HUDEP-2 (cell line): Measurements from ENCODE around the gene SLC7A11.

Experiments
- DNase-seq, 76 experiments: peaks; one replicate each; lab custom pipeline; 2025; ENCODE audit not compliant: unreplicated experiment in 76 of 76; lab: John Stamatoyannopoulos, UW

SLC7A11 gene

GRCh38 chr4:138242076-138242833, at the start of gene SLC7A11:
TSS of gene SLC7A11 (minus strand) at chr4:138242349. CDS start at chr4:138242069, 280 bp downstream.
- DNase-seq = peak in 73 of 76 experiments; percentile 25 to 96 (median 73)

DNA sequence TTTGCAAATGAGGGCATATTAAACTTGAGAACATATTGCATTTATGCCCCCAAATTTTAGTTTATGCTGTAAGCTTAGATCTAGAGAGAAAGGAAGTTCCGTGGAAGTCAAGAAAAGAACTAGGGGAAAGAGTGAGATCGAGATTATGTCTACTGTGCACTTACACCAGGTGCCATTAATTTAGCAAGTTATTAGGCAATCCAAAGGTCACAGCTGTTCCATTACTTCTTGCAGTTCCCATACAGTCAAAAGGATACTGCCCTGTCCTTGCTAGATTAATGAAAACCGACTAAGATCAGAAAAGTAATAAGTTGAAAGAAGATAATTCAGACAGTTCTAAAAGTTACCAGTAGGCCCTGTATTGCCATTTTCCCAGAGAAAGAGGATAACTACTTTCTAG, 49.3 kb upstream of the SLC7A11 start:
- no peak for DNase-seq

- no peak for DNase-seq
Observed at GRCh38 chr4:138290805-138291204, 48.7 kb upstream of the SLC7A11 start.

DNA sequence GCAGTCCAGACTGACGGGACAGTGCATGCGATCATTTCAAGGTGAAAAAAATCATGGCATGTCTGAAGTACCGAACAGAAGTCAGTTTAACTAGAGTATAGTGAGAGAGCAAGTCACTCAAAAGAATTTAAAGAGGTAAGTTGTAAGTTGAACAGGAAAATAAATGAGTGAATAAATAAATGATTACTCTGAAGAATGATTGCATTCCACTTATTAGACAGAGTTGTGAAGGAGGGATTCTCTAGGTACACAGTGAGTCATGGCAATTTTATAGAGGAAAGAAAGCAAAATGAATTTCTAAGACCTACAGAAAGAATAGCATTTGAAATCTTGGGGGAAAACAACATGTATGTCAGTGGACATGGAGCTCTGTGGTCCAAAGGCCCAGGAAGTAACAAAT, 37.1 kb upstream of the SLC7A11 start:
- DNase-seq = no peak

DNA sequence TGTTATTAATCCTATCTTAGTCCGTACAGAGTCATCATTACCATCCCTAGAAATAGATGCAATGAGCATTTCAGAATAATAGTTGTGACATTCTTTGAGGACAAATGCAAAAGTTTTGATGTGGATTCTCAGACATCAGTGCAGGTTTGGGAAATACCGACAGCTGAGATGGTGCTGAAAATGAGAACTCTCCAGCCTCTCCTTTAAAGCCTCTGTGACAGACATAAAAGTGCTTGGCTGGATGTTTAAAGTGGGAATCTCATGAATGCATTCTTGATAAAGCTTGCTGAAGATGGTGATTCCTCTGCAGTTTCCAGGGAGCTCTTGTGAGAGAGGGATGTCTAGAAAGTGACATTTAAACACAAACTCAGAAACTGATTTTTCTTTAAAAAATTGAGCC, 35.0 kb upstream of the SLC7A11 start:
- no peak for DNase-seq

DNA sequence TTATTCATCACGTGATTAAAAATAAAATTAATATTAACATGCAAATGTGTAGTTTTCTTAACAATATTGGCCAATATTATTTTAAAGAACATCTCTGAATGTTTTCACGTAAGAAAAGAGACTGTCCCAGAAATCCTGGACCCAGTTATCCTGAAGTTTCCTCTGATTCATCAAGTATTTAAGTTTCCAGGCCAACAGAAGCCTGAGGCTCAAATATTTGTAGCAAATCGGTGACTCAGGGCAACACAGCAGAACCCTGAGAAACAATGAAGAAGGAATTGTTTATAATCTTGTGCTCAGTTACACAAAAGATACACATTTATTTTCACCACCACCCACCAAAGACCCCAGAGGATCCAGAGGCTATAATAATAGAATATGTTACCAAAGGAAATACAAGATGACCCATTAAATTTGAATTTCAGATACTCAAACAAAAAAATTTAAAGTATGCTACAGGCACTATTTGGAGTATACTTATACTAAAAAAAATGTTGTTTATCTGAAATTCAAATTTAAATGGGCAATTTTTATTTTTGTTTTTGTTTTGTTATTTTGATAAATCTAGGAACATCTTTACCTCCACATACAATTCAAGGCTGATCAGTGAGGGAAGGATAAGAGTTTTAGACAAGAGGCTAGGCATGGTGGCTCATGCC, 33.9 kb upstream of the SLC7A11 start:
- no peak for DNase-seq

GRCh38 chr4:138275216-138275615, 33.1 kb upstream of the SLC7A11 start:
- no peak for DNase-seq

GRCh38 chr4:138269175-138269574, 27.0 kb upstream of the SLC7A11 start:
- DNase-seq = no peak

GRCh38 chr4:138267835-138268234, 25.7 kb upstream of the SLC7A11 start:
- DNase-seq = no peak

DNA sequence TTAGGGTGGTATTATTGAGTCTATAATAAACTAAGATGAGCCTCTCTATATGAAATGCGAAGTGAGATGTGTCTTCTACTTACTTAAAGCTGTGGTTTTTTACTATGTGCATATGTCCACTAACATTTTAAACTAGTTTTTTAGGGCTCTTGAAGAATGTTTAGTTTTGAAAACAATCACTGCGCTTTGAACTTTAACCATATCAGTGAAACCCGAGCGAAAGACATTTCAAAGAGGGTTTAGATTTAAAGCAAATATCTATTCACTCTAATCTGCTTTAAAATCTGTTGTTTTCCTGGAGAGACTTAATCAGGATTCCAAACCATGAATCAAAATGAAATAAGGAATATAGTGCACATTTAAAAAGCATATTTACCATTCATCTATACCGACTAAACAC, 24.8 kb upstream of the SLC7A11 start:
- DNase-seq = no peak

GRCh38 chr4:138263247-138263816, 21.2 kb upstream of the SLC7A11 start:
- peak in 6 of 76 experiments; percentile 3 to 37 (median 8) for DNase-seq

- no peak for DNase-seq
Observed at GRCh38 chr4:138262469-138262868, 20.3 kb upstream of the SLC7A11 start.

DNA sequence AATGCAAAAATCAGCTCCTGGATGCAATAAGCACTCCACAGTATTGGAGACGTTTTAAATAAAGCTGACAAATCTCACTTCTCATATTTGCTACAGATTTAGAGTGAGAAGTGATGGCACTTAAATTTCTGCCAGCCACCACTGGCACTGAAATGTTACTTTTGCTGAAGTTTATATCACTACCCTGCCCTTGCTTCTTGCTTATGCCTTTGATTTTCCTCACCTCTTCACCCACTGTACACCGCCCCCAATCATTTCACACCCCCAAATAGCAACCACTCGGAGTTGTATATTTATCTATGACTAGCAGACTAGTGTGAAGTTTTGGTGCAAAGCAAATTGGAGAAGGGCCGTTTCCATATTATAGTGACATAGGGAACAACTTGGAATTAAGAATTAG, 19.9 kb upstream of the SLC7A11 start:
- no peak for DNase-seq

- peak in 12 of 76 experiments; percentile 2 to 44 (median 12) for DNase-seq
Observed at GRCh38 chr4:138259824-138260223, 17.7 kb upstream of the SLC7A11 start.

DNA sequence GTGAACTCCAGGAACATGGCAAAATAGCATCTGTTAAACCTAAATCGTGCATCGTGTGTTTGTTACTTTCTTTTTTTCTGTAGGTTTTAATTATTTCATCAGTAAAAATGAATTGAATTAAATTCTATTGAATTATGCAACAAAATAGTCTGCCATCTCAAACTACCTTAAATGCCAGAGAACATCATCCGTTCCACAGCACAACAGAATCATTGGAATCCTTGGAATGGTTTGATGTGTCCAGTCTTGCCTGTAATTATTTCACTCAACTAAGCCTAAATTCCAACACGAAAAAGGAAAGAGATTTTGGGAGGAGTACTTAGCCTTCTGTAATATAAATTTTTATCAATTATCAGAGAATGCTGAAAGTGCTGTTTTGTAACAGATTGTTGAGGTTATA, 17.1 kb upstream of the SLC7A11 start:
- no peak for DNase-seq

DNA sequence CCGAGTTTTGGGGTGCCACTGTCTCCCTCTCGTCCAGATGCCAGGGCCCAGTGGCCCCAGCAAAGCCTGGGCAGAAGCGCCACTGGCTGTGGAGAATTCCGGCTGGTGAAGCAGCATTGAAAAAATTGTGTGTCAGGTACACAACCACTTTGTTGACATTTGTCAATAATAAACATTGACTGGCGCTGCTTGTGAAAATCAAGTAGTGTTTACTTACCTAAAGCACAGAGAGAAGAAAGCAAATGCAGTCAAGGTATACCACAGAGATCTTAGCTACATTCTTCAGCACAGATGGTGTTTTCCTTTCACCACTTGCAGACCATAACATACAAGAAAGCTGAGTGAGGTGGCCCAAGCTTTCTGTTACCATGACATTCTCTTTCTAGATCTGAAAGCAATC, 14.5 kb upstream of the SLC7A11 start:
- no peak for DNase-seq

- DNase-seq = peak in 2 of 76 experiments; percentile 1 to 4
Observed at GRCh38 chr4:138255917-138256597, 13.9 kb upstream of the SLC7A11 start.

- DNase-seq = peak in 2 of 76 experiments; percentile 22 to 42
Observed at GRCh38 chr4:138252551-138252950, 10.4 kb upstream of the SLC7A11 start.

GRCh38 chr4:138251938-138252337, 9.8 kb upstream of the SLC7A11 start:
- DNase-seq = no peak

- no peak for DNase-seq
Observed at GRCh38 chr4:138249132-138249531, 7.0 kb upstream of the SLC7A11 start.

- DNase-seq = no peak
Observed at GRCh38 chr4:138248058-138248457, 5.9 kb upstream of the SLC7A11 start.
